SK-N-SH (cell line): ENCODE data around the gene SLC35B4. TPM values are rescaled to one million over a fixed set of nuclear protein-coding genes. Genes with fewer than 3 reads are reported as not detected.

Source experiments
- CTCF ChIA-PET: fragments of 300-600, 350-600 bp; formaldehyde crosslinking; extraction: SDS; loops from one replicate; lab custom pipeline; 2021; lab: Yijun Ruan, JAX
- POLR2A ChIA-PET: fragments of 350-600 bp; sonication (Branson Sonifier 250); formaldehyde crosslinking; extraction: SDS; loops from one replicate; lab custom pipeline; 2020; ENCODE audit warnings: antibody characterized with exemption, inconsistent platforms; lab: Yijun Ruan, JAX
- DNase-seq: peaks from one replicate; pipeline ENCODE4 v3.0.0; 2012
- H2AFZ ChIP-seq: fragments of 200-600 bp; sonication (generic); 2 replicates; pipeline ENCODE4 v1.8.1; 2016; ENCODE audit warnings: antibody characterized with exemption, mild to moderate bottlenecking, low read depth
- H3F3A ChIP-seq: fragments of 200-600 bp; sonication (generic); replicated peaks from 2 replicates; pipeline ENCODE3; 2016; ENCODE audit warnings: antibody characterized with exemption, mild to moderate bottlenecking; ENCODE audit not compliant: insufficient read depth
- H3K27ac ChIP-seq, 2 experiments: fragments of 200-500 bp in 1 of 2; fragments of 200-600 bp in 1 of 2; sonication (Bioruptor generic) in 1 of 2; sonication (generic), shearing (Covaris generic) in 1 of 2; 2 replicates each; pipeline versions ENCODE4 v1.5.1 to v1.6.1; 2014 to 2016; ENCODE audit warnings: low read depth in 2 of 2, inconsistent platforms in 1 of 2, low read length in 1 of 2, mild to moderate bottlenecking in 1 of 2, mixed read lengths in 1 of 2
- H3K27me3 ChIP-seq: fragments of 200-600 bp; sonication (generic), shearing (Covaris generic); 2 replicates; pipeline ENCODE4 v1.6.1; 2016; ENCODE audit warnings: mixed run types; ENCODE audit not compliant: insufficient read depth
- H3K36me3 ChIP-seq, 2 experiments: fragments of 200-500 bp in 1 of 2; fragments of 200-600 bp in 1 of 2; sonication (Bioruptor generic) in 1 of 2; sonication (generic) in 1 of 2; replicated peaks in 1 of 2; 2 replicates each; pipeline versions ENCODE3 to v1.5.1; 2014 to 2016; ENCODE audit warnings: low read length in 1 of 2, mild to moderate bottlenecking in 1 of 2; ENCODE audit not compliant: insufficient read depth in 2 of 2, control insufficient read depth in 1 of 2
- H3K4me1 ChIP-seq, 2 experiments: fragments of 200-500 bp in 1 of 2; fragments of 200-600 bp in 1 of 2; sonication (Bioruptor generic) in 1 of 2; sonication (generic), shearing (Covaris generic) in 1 of 2; 2 replicates each; pipeline versions ENCODE4 v1.5.1 to v1.6.1; 2014 to 2016; ENCODE audit warnings: low read depth in 1 of 2, low read length in 1 of 2, mixed run types in 1 of 2; ENCODE audit not compliant: insufficient read depth in 2 of 2, control insufficient read depth in 1 of 2
- H3K4me2 ChIP-seq: fragments of 200-600 bp; sonication (generic), shearing (Covaris generic); 2 replicates; pipeline ENCODE4 v1.6.1; 2017; ENCODE audit warnings: mixed run types
- H3K4me3 ChIP-seq, 2 experiments: fragments of 200-500 bp in 1 of 2; fragments of 200-600 bp in 1 of 2; sonication (Bioruptor generic) in 1 of 2; sonication (generic), shearing (Covaris generic) in 1 of 2; 2 replicates each; pipeline versions ENCODE4 v1.5.1 to v1.8.1; 2014 to 2016; ENCODE audit warnings: low read depth in 2 of 2, inconsistent platforms in 1 of 2, low read length in 1 of 2, mild to moderate bottlenecking in 1 of 2, mixed read lengths in 1 of 2, moderate library complexity in 1 of 2
- H3K79me2 ChIP-seq: fragments of 200-600 bp; sonication (generic); 2 replicates; pipeline ENCODE4 v1.8.1; 2017; ENCODE audit warnings: mild to moderate bottlenecking; ENCODE audit not compliant: insufficient read depth
- H3K9ac ChIP-seq: fragments of 200-600 bp; sonication (generic); 2 replicates; pipeline ENCODE4 v1.6.1; 2017; ENCODE audit warnings: mixed run types
- H3K9me2 ChIP-seq: fragments of 200-600 bp; sonication (generic); 2 replicates; pipeline ENCODE4 v1.6.1; 2017; ENCODE audit warnings: mixed run types
- H3K9me3 ChIP-seq: fragments of 200-600 bp; sonication (generic); 2 replicates; pipeline ENCODE4 v1.6.1; 2017; ENCODE audit warnings: mixed run types, mild to moderate bottlenecking, moderate library complexity
- H4K20me1 ChIP-seq: fragments of 200-600 bp; sonication (generic); 2 replicates; pipeline ENCODE4 v1.6.1; 2017; ENCODE audit warnings: mild to moderate bottlenecking, mixed run types; ENCODE audit not compliant: insufficient read depth
- CHD2 ChIP-seq: fragments of 150-350 bp; IDR thresholded peaks from 2 replicates; pipeline ENCODE4 v1.6.1; 2018; ENCODE audit warnings: low read length; ENCODE audit not compliant: partially characterized antibody
- EP300 ChIP-seq, 2 experiments: IDR thresholded peaks; 2 replicates each; pipeline versions ENCODE4 v1.4.0 to v1.6.1; 2012; ENCODE audit warnings: borderline replicate concordance in 1 of 2, low read depth in 1 of 2, low read length in 1 of 2
- FOXJ3 ChIP-seq: sonication (generic); formaldehyde crosslinking; IDR thresholded peaks from 2 replicates; pipeline ENCODE4 v1.5.1; 2020; ENCODE audit warnings: mild to moderate bottlenecking, missing genetic modification reagents
- FOXM1 ChIP-seq: IDR thresholded peaks from 2 replicates; pipeline ENCODE4 v1.4.0; 2012; ENCODE audit warnings: low read depth, mild to moderate bottlenecking
- MXI1 ChIP-seq: IDR thresholded peaks from 2 replicates; pipeline ENCODE4 v1.6.1; 2012; ENCODE audit warnings: mild to moderate bottlenecking, low read depth, low read length, improper control_type of control experiment
- NFIC ChIP-seq: IDR thresholded peaks from 2 replicates; pipeline ENCODE4 v1.4.0; 2012; ENCODE audit warnings: borderline replicate concordance
- NRF1 ChIP-seq: IDR thresholded peaks from 2 replicates; pipeline ENCODE4 v1.6.1; 2012; ENCODE audit warnings: low read depth, mild to moderate bottlenecking, low read length
- RFX5 ChIP-seq: IDR thresholded peaks from 2 replicates; pipeline ENCODE4 v1.6.1; 2012; ENCODE audit warnings: mild to moderate bottlenecking, improper control_type of control experiment, low read length
- SIN3A ChIP-seq: IDR thresholded peaks from 2 replicates; pipeline ENCODE4 v1.6.1; 2012; ENCODE audit warnings: low read depth, mild to moderate bottlenecking, low read length, moderate library complexity, borderline replicate concordance
- TCF12 ChIP-seq: IDR thresholded peaks from 2 replicates; pipeline ENCODE4 v1.4.0; 2012
- WGBS: methylation state at CpG from one replicate; pipeline ENCODE4 v1.1.6; 2017; ENCODE audit warnings: low lambda C conversion rate; 5-methylcytosine and 5-hydroxymethylcytosine counted together
- polyA plus RNA-seq, 3 experiments: library from polyadenylated mRNA; depleted of rRNA; stranded (reverse); fragments of >200 nt; gene quantifications; 2 replicates each; pipeline ENCODE4 v1.2.3, GENCODE V29; 2012
- TF ChIP-seq, protein P1 (sequence below): fragments of 200-600 bp; sonication (generic); IDR thresholded peaks from 2 replicates; pipeline ENCODE4 v1.6.1; 2017; ENCODE audit warnings: antibody characterized with exemption, mild to moderate bottlenecking, moderate library complexity
- TF ChIP-seq, protein P2 (sequence below): IDR thresholded peaks from 2 replicates; pipeline ENCODE4 v1.4.0; 2012; ENCODE audit warnings: low read depth, borderline replicate concordance
- TF ChIP-seq, protein P3 (sequence below): IDR thresholded peaks from 2 replicates; pipeline ENCODE4 v1.4.0; 2012; ENCODE audit warnings: low read depth, borderline replicate concordance

Gene SLC35B4
- polyA plus RNA-seq, 1 of the 3 experiments (the other 2 are of a cell fraction), result 19.3 TPM

DNA sequence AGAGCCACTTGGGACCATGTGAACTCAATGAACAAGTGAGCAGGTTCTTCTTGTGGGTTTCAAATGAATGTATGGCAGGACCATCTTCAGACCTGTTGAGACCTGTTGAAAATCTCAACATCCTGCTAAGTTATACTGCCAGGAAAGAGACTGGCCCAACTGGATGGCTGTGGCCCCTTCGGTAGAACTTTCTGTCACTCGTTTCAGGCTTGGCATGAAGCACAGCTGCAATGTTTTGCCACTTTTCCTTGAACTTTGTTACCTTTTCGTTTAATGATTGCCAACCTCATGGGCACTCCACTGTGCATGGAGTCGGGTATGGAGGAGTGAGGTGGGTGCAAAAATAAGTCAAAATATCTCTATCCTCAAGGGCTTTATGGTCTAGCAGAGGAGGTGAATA lies 36.7 kb upstream of the SLC35B4 start:
- Histone ChIP-seq H3K79me2 (no peaks in the 10 kb centered on the region), H3K4me2 (no peak overlapping the region), H3F3A (no peaks in the 10 kb centered on the region), H3K4me1 (peaks cover 0 to 4% of the 10 kb centered on the region in 2 experiments; a peak in 1 of 4 replicates), H4K20me1 (no peaks in the 10 kb centered on the region), H3K9ac (no peak overlapping the region), H3K27ac (no peak overlapping the region), H3K36me3 (no peaks in the 10 kb centered on the region), H3K27me3 (peaks cover 5% of the 10 kb centered on the region; the same call in 1 of the 2 replicates), H3K9me3 (no peaks in the 10 kb centered on the region), H3K9me2 (no peaks in the 10 kb centered on the region), H2AFZ (no peak overlapping the region), H3K4me3 (no peak overlapping the region)
- ChIA-PET CTCF (no interaction called here), POLR2A (no interaction called here)
- TF ChIP-seq EP300 (IDR thresholded peaks at IDR 0.05; ENCODE audit: borderline replicate concordance in 1 of 2, low read depth in 1 of 2, low read length in 1 of 2), result no peak
- TF ChIP-seq NFIC, result no peak
- TF ChIP-seq, protein P1, sequence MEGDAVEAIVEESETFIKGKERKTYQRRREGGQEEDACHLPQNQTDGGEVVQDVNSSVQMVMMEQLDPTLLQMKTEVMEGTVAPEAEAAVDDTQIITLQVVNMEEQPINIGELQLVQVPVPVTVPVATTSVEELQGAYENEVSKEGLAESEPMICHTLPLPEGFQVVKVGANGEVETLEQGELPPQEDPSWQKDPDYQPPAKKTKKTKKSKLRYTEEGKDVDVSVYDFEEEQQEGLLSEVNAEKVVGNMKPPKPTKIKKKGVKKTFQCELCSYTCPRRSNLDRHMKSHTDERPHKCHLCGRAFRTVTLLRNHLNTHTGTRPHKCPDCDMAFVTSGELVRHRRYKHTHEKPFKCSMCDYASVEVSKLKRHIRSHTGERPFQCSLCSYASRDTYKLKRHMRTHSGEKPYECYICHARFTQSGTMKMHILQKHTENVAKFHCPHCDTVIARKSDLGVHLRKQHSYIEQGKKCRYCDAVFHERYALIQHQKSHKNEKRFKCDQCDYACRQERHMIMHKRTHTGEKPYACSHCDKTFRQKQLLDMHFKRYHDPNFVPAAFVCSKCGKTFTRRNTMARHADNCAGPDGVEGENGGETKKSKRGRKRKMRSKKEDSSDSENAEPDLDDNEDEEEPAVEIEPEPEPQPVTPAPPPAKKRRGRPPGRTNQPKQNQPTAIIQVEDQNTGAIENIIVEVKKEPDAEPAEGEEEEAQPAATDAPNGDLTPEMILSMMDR, result no peak
- TF ChIP-seq CHD2, result no peak
- no peak for TF ChIP-seq FOXM1
- TF ChIP-seq TCF12, result no peak
- TF ChIP-seq NRF1, result no peak
- TF ChIP-seq MXI1, result no peak
- TF ChIP-seq FOXJ3 (CRISPR knock-in tag), result no peak
- no peak for TF ChIP-seq SIN3A
- no peak for TF ChIP-seq RFX5
- DNase-seq, result no peak
- 39% methylated on average over 4 of the region's 4 CpGs for WGBS

DNA sequence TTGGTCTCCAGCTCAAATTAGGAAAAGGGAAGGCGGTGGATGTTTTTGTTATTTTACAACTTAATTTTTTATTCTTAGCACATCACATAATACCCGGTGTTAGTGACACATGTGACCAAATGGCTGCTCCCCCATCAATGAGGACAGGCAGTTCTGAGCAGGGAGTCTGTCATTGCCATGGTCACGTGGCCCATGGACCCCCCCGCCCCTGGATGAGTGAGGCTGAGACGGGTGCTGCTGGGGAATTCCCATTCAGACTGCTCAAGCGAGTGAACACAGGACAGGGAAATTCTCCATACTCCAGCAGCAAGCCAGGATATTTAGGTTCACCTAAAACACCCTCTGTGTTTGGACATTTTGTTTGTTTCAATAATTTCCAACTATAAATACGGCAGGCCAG lies 34.7 kb upstream of the SLC35B4 start:
- H3K4me3 ChIP-seq, result no peak overlapping the region
- no peak overlapping the region for H3K4me2 ChIP-seq
- H4K20me1 ChIP-seq, result no peaks in the 10 kb centered on the region
- no peaks in the 10 kb centered on the region for H3K9me2 ChIP-seq
- peaks cover 0 to 4% of the 10 kb centered on the region in 2 experiments; a peak in 1 of 4 replicates for H3K4me1 ChIP-seq
- H3K27me3 ChIP-seq, result peaks cover 5% of the 10 kb centered on the region; the same call in 1 of the 2 replicates
- H3F3A ChIP-seq, result no peaks in the 10 kb centered on the region
- WGBS, result 45% methylated on average over 7 of the region's 7 CpGs
- no peak overlapping the region for H3K9ac ChIP-seq
- no peaks in the 10 kb centered on the region for H3K79me2 ChIP-seq
- H3K36me3 ChIP-seq, result no peaks in the 10 kb centered on the region
- DNase-seq, result no peak
- ChIA-PET POLR2A (no interaction called here), CTCF (interaction anchor here (1.0 to 1.7 kb wide), 3 partner anchors 8 to 10 kb away, joined by 3 to 6 read pairs (median 4); no protein-coding TSS in a partner anchor)
- TF ChIP-seq, protein P2, sequence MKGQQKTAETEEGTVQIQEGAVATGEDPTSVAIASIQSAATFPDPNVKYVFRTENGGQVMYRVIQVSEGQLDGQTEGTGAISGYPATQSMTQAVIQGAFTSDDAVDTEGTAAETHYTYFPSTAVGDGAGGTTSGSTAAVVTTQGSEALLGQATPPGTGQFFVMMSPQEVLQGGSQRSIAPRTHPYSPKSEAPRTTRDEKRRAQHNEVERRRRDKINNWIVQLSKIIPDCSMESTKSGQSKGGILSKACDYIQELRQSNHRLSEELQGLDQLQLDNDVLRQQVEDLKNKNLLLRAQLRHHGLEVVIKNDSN, result peak; percentile 52; the same call in 1 of the 2 replicates
- TF ChIP-seq, protein P3, sequence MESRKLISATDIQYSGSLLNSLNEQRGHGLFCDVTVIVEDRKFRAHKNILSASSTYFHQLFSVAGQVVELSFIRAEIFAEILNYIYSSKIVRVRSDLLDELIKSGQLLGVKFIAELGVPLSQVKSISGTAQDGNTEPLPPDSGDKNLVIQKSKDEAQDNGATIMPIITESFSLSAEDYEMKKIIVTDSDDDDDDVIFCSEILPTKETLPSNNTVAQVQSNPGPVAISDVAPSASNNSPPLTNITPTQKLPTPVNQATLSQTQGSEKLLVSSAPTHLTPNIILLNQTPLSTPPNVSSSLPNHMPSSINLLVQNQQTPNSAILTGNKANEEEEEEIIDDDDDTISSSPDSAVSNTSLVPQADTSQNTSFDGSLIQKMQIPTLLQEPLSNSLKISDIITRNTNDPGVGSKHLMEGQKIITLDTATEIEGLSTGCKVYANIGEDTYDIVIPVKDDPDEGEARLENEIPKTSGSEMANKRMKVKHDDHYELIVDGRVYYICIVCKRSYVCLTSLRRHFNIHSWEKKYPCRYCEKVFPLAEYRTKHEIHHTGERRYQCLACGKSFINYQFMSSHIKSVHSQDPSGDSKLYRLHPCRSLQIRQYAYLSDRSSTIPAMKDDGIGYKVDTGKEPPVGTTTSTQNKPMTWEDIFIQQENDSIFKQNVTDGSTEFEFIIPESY, result no peak
- no peak overlapping the region for H3K27ac ChIP-seq
- no peaks in the 10 kb centered on the region for H3K9me3 ChIP-seq
- H2AFZ ChIP-seq, result no peak overlapping the region
